ENCODE measurements around the gene PHACTR1. TPM values are rescaled to one million over a fixed set of nuclear protein-coding genes. Genes with fewer than 3 reads are reported as not detected.

The PHACTR1 gene
- total RNA-seq, 4 donors from 2014 or later = 12.6 to 17.7 (median 17.1) TPM

DNA sequence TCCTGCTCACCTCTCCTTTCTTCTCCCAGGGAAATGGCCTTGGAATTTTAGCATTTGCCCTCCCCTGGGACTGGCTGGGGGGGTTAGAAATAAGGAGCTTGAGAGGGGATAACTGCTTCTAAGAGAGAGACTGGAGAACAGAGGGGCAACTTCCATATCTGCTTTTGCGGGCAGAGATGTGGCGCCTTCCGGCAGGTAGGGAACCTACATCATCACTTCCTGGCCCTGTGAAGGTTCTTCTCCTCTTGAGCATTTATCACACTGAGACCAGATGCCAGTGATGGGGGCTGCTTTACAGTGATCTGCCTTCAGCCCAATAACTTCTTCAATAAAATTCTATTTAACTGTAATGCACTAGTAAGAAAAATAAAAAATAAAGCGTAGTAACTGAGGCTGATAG lies 563.7 kb downstream of the PHACTR1 start:
- TF ChIP-seq, protein P1, sequence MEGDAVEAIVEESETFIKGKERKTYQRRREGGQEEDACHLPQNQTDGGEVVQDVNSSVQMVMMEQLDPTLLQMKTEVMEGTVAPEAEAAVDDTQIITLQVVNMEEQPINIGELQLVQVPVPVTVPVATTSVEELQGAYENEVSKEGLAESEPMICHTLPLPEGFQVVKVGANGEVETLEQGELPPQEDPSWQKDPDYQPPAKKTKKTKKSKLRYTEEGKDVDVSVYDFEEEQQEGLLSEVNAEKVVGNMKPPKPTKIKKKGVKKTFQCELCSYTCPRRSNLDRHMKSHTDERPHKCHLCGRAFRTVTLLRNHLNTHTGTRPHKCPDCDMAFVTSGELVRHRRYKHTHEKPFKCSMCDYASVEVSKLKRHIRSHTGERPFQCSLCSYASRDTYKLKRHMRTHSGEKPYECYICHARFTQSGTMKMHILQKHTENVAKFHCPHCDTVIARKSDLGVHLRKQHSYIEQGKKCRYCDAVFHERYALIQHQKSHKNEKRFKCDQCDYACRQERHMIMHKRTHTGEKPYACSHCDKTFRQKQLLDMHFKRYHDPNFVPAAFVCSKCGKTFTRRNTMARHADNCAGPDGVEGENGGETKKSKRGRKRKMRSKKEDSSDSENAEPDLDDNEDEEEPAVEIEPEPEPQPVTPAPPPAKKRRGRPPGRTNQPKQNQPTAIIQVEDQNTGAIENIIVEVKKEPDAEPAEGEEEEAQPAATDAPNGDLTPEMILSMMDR (IDR thresholded peaks at IDR 0.05) = no peak
- ATAC-seq (ENCODE audit: low FRiP score) = no peak
- no peak for DNase-seq (ENCODE audit: low spot score)

- TF ChIP-seq, protein P1 (IDR thresholded peaks at IDR 0.05) = no peak
- DNase-seq (ENCODE audit: low spot score) (no peak), ATAC-seq (ENCODE audit: low FRiP score) (no peak)
Measured at GRCh38 chr6:13281686-13282085, 565.1 kb downstream of the PHACTR1 start.

GRCh38 chr6:13282393-13283069 lies 566.0 kb downstream of the PHACTR1 start:
- TF ChIP-seq, protein P1 (IDR thresholded peaks at IDR 0.05) = no peak
- ATAC-seq (ENCODE audit: low FRiP score) (no peak), DNase-seq (ENCODE audit: low spot score) (no peak)

DNA sequence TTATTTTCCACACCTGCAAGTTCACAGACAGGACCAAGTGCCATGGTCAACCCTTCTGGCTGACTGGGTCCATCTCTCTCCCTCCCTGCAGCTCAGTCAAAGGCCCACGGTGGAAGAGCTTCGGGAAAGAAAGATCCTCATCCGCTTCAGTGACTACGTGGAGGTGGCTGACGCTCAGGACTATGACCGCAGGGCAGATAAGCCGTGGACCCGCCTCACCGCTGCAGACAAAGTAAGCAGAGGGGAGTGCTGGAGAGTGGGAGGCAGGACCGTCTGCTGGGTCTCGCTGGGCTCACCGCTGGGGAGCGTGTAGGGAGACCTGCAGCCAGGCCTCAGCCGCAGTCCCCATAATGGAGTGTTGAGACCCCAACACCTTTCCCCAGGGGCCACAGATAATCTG lies 566.8 kb downstream of the PHACTR1 start:
- TF ChIP-seq, protein P1 (IDR thresholded peaks at IDR 0.05) = no peak
- DNase-seq (ENCODE audit: low spot score) (no peak), ATAC-seq (ENCODE audit: low FRiP score) (no peak)

- ATAC-seq (ENCODE audit: low FRiP score) (no peak), DNase-seq (ENCODE audit: low spot score) (no peak)
- TF ChIP-seq, protein P1 (IDR thresholded peaks at IDR 0.05) = no peak
Measured at GRCh38 chr6:13284646-13285045, 568.1 kb downstream of the PHACTR1 start.

GRCh38 chr6:13285705-13286104 lies 569.1 kb downstream of the PHACTR1 start:
- TF ChIP-seq, protein P1 (IDR thresholded peaks at IDR 0.05) = no peak
- DNase-seq (ENCODE audit: low spot score) (no peak), ATAC-seq (ENCODE audit: low FRiP score) (no peak)

GRCh38 chr6:13286181-13286580 lies 569.6 kb downstream of the PHACTR1 start:
- TF ChIP-seq, protein P1 (IDR thresholded peaks at IDR 0.05) = no peak
- ATAC-seq (ENCODE audit: low FRiP score) = no peak
- no peak for DNase-seq (ENCODE audit: low spot score)
